GM12864 (cell line): ENCODE measurements around the gene C1QA.
A peak's percentile ranks its signal among the peaks of the same experiment; 100 is the strongest.
"Not testable (repeated sequence)": the region's sequence is repeated elsewhere in the genome, so short reads cannot be mapped to it uniquely, and the experiment has no call there.

Source experiments
- DNase-seq: peaks from one replicate; pipeline ENCODE4 v3.0.0-alpha.2; 2011; ENCODE audit warnings: low read depth
- H3K4me3 ChIP-seq: 2 replicates; pipeline ENCODE4 v1.5.1; 2011; ENCODE audit warnings: mild to moderate bottlenecking, low read depth, low read length, control low read depth
- TF ChIP-seq, protein P1 (sequence below): IDR thresholded peaks from 2 replicates; pipeline ENCODE4 v1.5.1; 2011; ENCODE audit warnings: low read depth, mild to moderate bottlenecking, moderate library complexity, low read length, control low read depth, inconsistent platforms; ENCODE audit errors: missing control alignments

C1QA gene

DNA sequence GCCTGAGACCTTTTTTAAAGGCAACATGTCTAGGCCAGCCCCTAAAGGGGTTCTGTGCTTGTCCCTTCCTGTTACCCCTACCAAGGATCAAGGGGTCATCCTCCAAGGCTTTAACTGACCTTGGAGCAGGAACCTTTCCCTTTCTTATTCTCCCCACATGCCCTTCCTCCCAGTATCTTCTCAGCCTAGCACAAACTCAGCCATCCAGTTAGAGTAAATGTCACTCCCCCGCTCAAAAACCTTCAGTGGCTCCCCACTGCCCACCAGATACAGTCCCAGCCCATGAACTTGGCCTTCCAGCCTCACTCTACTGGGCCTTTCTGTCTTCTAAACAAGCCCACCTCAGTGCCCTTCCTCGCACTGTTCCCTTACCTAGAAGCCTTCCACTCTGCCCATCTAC, 25.5 kb downstream of the C1QA start:
- no peak overlapping the region for H3K4me3 ChIP-seq
- TF ChIP-seq, protein P1, sequence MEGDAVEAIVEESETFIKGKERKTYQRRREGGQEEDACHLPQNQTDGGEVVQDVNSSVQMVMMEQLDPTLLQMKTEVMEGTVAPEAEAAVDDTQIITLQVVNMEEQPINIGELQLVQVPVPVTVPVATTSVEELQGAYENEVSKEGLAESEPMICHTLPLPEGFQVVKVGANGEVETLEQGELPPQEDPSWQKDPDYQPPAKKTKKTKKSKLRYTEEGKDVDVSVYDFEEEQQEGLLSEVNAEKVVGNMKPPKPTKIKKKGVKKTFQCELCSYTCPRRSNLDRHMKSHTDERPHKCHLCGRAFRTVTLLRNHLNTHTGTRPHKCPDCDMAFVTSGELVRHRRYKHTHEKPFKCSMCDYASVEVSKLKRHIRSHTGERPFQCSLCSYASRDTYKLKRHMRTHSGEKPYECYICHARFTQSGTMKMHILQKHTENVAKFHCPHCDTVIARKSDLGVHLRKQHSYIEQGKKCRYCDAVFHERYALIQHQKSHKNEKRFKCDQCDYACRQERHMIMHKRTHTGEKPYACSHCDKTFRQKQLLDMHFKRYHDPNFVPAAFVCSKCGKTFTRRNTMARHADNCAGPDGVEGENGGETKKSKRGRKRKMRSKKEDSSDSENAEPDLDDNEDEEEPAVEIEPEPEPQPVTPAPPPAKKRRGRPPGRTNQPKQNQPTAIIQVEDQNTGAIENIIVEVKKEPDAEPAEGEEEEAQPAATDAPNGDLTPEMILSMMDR, result no peak
- no peak for DNase-seq

DNA sequence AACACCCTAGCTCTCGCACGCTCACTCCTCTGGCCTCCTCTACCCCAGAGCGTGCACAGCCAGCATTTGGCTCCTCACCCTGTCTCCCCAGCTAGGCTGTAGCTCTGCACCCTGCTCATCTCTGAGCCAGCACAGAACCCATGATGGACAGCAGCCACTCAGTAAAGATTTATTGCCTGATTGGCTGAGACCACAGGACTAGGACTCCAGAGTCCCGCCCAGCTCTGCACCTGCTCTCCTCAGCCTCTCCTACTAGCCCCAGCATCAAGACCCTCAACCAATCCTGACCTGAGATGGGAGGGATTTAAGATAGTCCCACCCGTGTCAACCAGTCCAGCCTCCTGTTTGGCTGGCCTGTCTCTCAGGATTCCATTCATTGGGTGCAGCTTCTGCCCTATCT, 25.9 kb downstream of the C1QA start:
- DNase-seq, result peak; percentile 12
- TF ChIP-seq, protein P1, result no peak
- H3K4me3 ChIP-seq, result no peak overlapping the region

DNA sequence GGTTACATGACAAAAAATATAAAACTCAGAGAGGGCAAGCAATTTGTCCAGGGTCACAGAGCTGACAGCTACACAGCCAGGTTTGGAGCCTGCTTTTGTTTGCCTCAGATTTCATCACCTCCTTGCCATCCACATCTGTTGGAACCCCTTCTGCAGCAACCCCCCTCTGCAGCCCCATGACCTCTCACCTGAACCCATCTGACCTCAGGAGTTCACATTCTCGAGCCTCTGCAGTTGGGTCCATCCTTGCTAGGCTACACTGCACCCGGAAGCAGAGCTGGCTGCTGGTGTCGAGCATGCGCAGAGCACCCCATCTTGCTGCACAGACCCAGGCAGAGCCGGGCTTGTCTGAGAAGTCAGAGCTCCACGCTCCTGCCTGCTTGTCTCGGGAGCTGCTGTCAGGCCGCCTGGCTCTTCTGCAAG, 26.6 kb downstream of the C1QA start:
- no peak overlapping the region for H3K4me3 ChIP-seq
- no peak for DNase-seq
- TF ChIP-seq, protein P1, result no peak

GRCh38 chr1:22665752-22666151, 29.3 kb downstream of the C1QA start:
- TF ChIP-seq, protein P1, result peak; percentile 30
- DNase-seq, result no peak

DNA sequence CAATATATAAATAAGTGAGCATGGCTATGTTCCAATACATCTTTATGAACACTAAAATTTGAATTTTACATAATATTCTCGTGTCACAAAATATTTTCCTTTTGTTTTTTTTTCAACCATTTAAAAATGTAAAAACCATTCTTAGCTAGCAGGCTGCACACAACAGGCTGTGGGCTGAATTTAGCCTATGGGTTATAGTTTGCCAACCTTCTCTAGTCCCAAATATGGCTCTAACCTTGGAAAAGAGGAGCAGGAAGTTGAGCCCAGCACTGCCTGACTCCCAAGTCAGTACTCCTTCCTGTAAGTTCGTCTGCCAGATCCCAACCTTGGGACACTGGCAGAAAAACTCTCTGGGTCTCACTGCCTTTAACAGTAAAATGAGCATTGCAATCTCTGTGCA, 30.0 kb downstream of the C1QA start:
- TF ChIP-seq, protein P1, result no peak
- no peak overlapping the region for H3K4me3 ChIP-seq
- DNase-seq, result no peak

More at GRCh38 chr1:22665752-22666151, 29.3 kb downstream of the C1QA start:
- no peak overlapping the region for H3K4me3 ChIP-seq

DNA sequence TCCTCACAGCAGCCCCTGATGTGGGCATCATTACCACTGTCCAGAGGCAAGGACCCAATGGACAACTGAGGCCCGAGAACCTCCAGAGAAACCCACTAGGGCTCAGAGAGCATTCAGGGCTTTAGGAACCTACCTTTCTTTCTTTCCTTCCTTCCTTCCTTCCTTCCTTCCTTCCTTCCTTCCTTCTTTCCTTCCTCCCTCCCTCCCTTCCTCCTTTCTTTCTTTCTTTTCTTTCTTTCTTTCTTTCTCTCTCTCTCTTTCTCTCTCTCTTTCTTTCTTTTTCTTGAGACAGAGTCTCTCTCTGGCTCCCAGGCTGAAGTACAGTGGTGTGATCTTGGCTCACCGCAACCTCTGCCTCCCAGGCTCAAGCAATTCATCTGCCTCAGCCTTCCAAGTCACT, 32.4 kb downstream of the C1QA start:
- not testable (repeated sequence) for DNase-seq, H3K4me3 ChIP-seq

GRCh38 chr1:22670352-22670975, 34.0 kb downstream of the C1QA start:
- TF ChIP-seq, protein P1, result no peak
- DNase-seq, result no peak
- H3K4me3 ChIP-seq, result no peak overlapping the region

GRCh38 chr1:22671999-22672398, 35.6 kb downstream of the C1QA start:
- DNase-seq, result no peak
- TF ChIP-seq, protein P1, result no peak
- no peak overlapping the region for H3K4me3 ChIP-seq
